ENCODE measurements around the gene ACKR2. TPM values are rescaled to one million over a fixed set of nuclear protein-coding genes. Genes with fewer than 3 reads are reported as not detected.

The ACKR2 gene
- total RNA-seq, 2 donors from 2014 or later: 0.78 to 6.2 TPM

GRCh38 chr3:42815826-42816225, 6.6 kb downstream of the ACKR2 start:
- Histone ChIP-seq H3K4me3 (no peak overlapping the region), H3K27me3 (no peaks in the 10 kb centered on the region), H3K4me1 (no peaks in the 10 kb centered on the region), H3K36me3 (no peaks in the 10 kb centered on the region), H3K9me3 (no peaks in the 10 kb centered on the region), H3K27ac (no peak overlapping the region)
- no peak for TF ChIP-seq CTCF (IDR thresholded peaks at IDR 0.05)
- DNase-seq (ENCODE audit: low spot score): no peak

GRCh38 chr3:42819351-42819965, 10.2 kb downstream of the ACKR2 start:
- H3K4me1 ChIP-seq: no peaks in the 10 kb centered on the region
- no peak for DNase-seq (ENCODE audit: low spot score)
- no peak for TF ChIP-seq CTCF (IDR thresholded peaks at IDR 0.05)

GRCh38 chr3:42820746-42821051, 11.5 kb downstream of the ACKR2 start:
- DNase-seq (ENCODE audit: low spot score): no peak
- no peaks in the 10 kb centered on the region for H3K36me3 ChIP-seq
- no peaks in the 10 kb centered on the region for H3K4me1 ChIP-seq
- H3K27ac ChIP-seq: no peak overlapping the region
- no peaks in the 10 kb centered on the region for H3K9me3 ChIP-seq
- H3K27me3 ChIP-seq: no peaks in the 10 kb centered on the region
- TF ChIP-seq CTCF (IDR thresholded peaks at IDR 0.05): no peak
- H3K4me3 ChIP-seq: no peak overlapping the region

More at GRCh38 chr3:42819351-42819965, 10.2 kb downstream of the ACKR2 start:
- no peaks in the 10 kb centered on the region for H3K27me3 ChIP-seq
- no peak overlapping the region for H3K4me3 ChIP-seq
- H3K36me3 ChIP-seq: no peaks in the 10 kb centered on the region
- H3K9me3 ChIP-seq: no peaks in the 10 kb centered on the region
- no peak overlapping the region for H3K27ac ChIP-seq

GRCh38 chr3:42822828-42823227, 13.6 kb downstream of the ACKR2 start:
- no peaks in the 10 kb centered on the region for H3K9me3 ChIP-seq
- no peaks in the 10 kb centered on the region for H3K27me3 ChIP-seq
- DNase-seq (ENCODE audit: low spot score): no peak
- H3K36me3 ChIP-seq: no peaks in the 10 kb centered on the region
- no peaks in the 10 kb centered on the region for H3K4me1 ChIP-seq
- no peak overlapping the region for H3K27ac ChIP-seq
- no peak overlapping the region for H3K4me3 ChIP-seq
- TF ChIP-seq CTCF (IDR thresholded peaks at IDR 0.05): no peak

- no peak for TF ChIP-seq CTCF (IDR thresholded peaks at IDR 0.05)
Observed at GRCh38 chr3:42823351-42823750, 14.1 kb downstream of the ACKR2 start.

GRCh38 chr3:42826141-42826540, 16.9 kb downstream of the ACKR2 start:
- TF ChIP-seq CTCF (IDR thresholded peaks at IDR 0.05): no peak
- H3K9me3 ChIP-seq: no peaks in the 10 kb centered on the region
- no peak overlapping the region for H3K27ac ChIP-seq
- no peaks in the 10 kb centered on the region for H3K27me3 ChIP-seq
- H3K4me1 ChIP-seq: peaks cover 0 to 3% of the 10 kb centered on the region in 2 donors
- H3K4me3 ChIP-seq: no peak overlapping the region
- no peaks in the 10 kb centered on the region for H3K36me3 ChIP-seq
- no peak for DNase-seq (ENCODE audit: low spot score)

More at GRCh38 chr3:42823351-42823750, 14.1 kb downstream of the ACKR2 start:
- no peak for DNase-seq (ENCODE audit: low spot score)
- H3K4me1 ChIP-seq: no peaks in the 10 kb centered on the region
- no peaks in the 10 kb centered on the region for H3K9me3 ChIP-seq
- H3K27me3 ChIP-seq: no peaks in the 10 kb centered on the region
- H3K36me3 ChIP-seq: no peaks in the 10 kb centered on the region
- no peak overlapping the region for H3K27ac ChIP-seq
- no peak overlapping the region for H3K4me3 ChIP-seq
